Gastrocnemius medialis (tissue), 4 donors: ENCODE measurements around the gene TMEM59L. TPM values are rescaled to one million over a fixed set of nuclear protein-coding genes. Genes with fewer than 3 reads are reported as not detected.
A peak's percentile ranks its signal among the peaks of the same experiment; 100 is the strongest.

Experiments used
- ATAC-seq, 2 donors: fragments of 150-250 bp; one replicate each; pipeline ENCODE4 v1.9.1; 2016
- DNase-seq, 2 donors: peaks; one replicate each; pipeline ENCODE4 v3.0.0-alpha.2; 2019
- H3K27ac ChIP-seq, 4 donors: fragments of 200-600 bp; sonication (generic); 1 replicate in 1 of 4; 2 replicates in 3 of 4; pipeline ENCODE4 v1.5.1; 2016 to 2018; ENCODE audit warnings: mild to moderate bottlenecking in 2 of 4, moderate library complexity in 1 of 4
- H3K27me3 ChIP-seq, 3 donors: fragments of 200-600 bp; sonication (generic) in 2 of 3; 1 replicate in 1 of 3; 2 replicates in 2 of 3; pipeline versions ENCODE4 v1.5.1 to v1.6.0; 2016 to 2019; ENCODE audit warnings: mild to moderate bottlenecking in 1 of 3, moderate library complexity in 1 of 3
- H3K36me3 ChIP-seq, 2 donors: fragments of 200-600 bp; sonication (generic) in 1 of 2; one replicate each; pipeline ENCODE4 v1.5.1; 2017 to 2018
- H3K4me1 ChIP-seq, 2 donors: fragments of 200-600 bp; sonication (generic) in 1 of 2; one replicate each; pipeline ENCODE4 v1.5.1; 2016 to 2017; ENCODE audit warnings: mild to moderate bottlenecking in 2 of 2
- H3K4me3 ChIP-seq, 4 donors: fragments of 200-600 bp; sonication (generic) in 3 of 4; 1 replicate in 1 of 4; 2 replicates in 3 of 4; pipeline ENCODE4 v1.5.1; 2016 to 2019; ENCODE audit warnings: mild to moderate bottlenecking in 2 of 4
- H3K9me3 ChIP-seq, 3 donors: fragments of 200-600 bp; sonication (generic) in 2 of 3; 1 replicate in 1 of 3; 2 replicates in 2 of 3; pipeline ENCODE4 v1.5.1; 2016 to 2019
- CTCF ChIP-seq, 5 experiments: fragments of 450-650 bp in 3 of 5; fragments of 200-600 bp in 2 of 5; sonication (generic) in 2 of 5; IDR thresholded peaks in 4 of 5; conservative IDR thresholded peaks in 1 of 5; 1 replicate in 4 of 5; 2 replicates in 1 of 5; pipeline ENCODE4 v1.5.1; 2016 to 2019; ENCODE audit warnings: antibody characterized with exemption in 5 of 5, mild to moderate bottlenecking in 3 of 5, moderate library complexity in 3 of 5
- POLR2A ChIP-seq, 2 donors: fragments of 450-650 bp; IDR thresholded peaks; one replicate each; pipeline ENCODE4 v1.6.1; 2017; ENCODE audit warnings: antibody characterized with exemption in 2 of 2, mild to moderate bottlenecking in 2 of 2, moderate library complexity in 2 of 2
- in situ Hi-C, 4 donors: fragments of 200-750 bp; cut with MboI; loops; one replicate each; pipeline versions ENCODE4 v1.15.0 to v1.8.0; 2017; ENCODE audit warnings: low sequenced_read_pairs in 4 of 4
- intact Hi-C: fragments of 100-400 bp; cut with DNase I; formaldehyde crosslinking; loops from one replicate; pipeline ENCODE4 v1.15.1; 2023; ENCODE audit warnings: low total_unique reads
- total RNA-seq, 4 donors: library from RNA; depleted of rRNA; stranded (reverse); fragments of >200 nt; gene quantifications; one replicate each; pipeline versions ENCODE4 v1.1.0 to v1.2.3, GENCODE V29; 2016

The TMEM59L gene
- total RNA-seq, 4 donors from 2014 or later: 0.20 to 2.1 (median 0.36) TPM; not detected in 1

GRCh38 chr19:18662972-18663732 lies 50.5 kb downstream of the TMEM59L start:
- TF ChIP-seq CTCF (IDR thresholded peaks at IDR 0.05 in 4 of 5, conservative IDR thresholded peaks at IDR 0.05 in 1 of 5) (no peak), POLR2A (IDR thresholded peaks at IDR 0.05) (no peak)
- H3K36me3 ChIP-seq: peaks cover 0 to 3% of the 10 kb centered on the region in 2 donors
- H3K27me3 ChIP-seq: no peaks in the 10 kb centered on the region
- in situ Hi-C loops (no loop called here), intact Hi-C loops (no loop called here)
- no peaks in the 10 kb centered on the region for H3K9me3 ChIP-seq
- H3K27ac ChIP-seq: no peak overlapping the region
- ATAC-seq: no peak
- H3K4me3 ChIP-seq: no peak overlapping the region
- no peak for DNase-seq
- H3K4me1 ChIP-seq: peaks cover 40 to 58% of the 10 kb centered on the region in 2 donors

GRCh38 chr19:18663940-18664530 lies 51.4 kb downstream of the TMEM59L start:
- Histone ChIP-seq H3K27ac (no peak overlapping the region), H3K4me1 (peaks cover 32 to 50% of the 10 kb centered on the region in 2 donors), H3K27me3 (no peaks in the 10 kb centered on the region), H3K9me3 (no peaks in the 10 kb centered on the region), H3K36me3 (peaks cover 0 to 11% of the 10 kb centered on the region in 2 donors), H3K4me3 (no peak overlapping the region)
- in situ Hi-C loops: no loop called here
- intact Hi-C loops: no loop called here
- TF ChIP-seq POLR2A (IDR thresholded peaks at IDR 0.05): no peak
- no peak for TF ChIP-seq CTCF (IDR thresholded peaks at IDR 0.05 in 4 of 5, conservative IDR thresholded peaks at IDR 0.05 in 1 of 5)
- DNase-seq (no peak), ATAC-seq (no peak)

- H3K27me3 ChIP-seq: no peaks in the 10 kb centered on the region
- H3K4me3 ChIP-seq: no peak overlapping the region
- H3K9me3 ChIP-seq: no peaks in the 10 kb centered on the region
- peaks cover 16 to 37% of the 10 kb centered on the region in 2 donors for H3K4me1 ChIP-seq
- ATAC-seq: no peak
- in situ Hi-C loops (no loop called here), intact Hi-C loops (no loop called here)
- TF ChIP-seq POLR2A (IDR thresholded peaks at IDR 0.05): no peak
- TF ChIP-seq CTCF (IDR thresholded peaks at IDR 0.05 in 4 of 5, conservative IDR thresholded peaks at IDR 0.05 in 1 of 5): no peak
- H3K27ac ChIP-seq: peak overlapping the region in 1 of 4 donors; percentile 33
- DNase-seq: no peak
- peaks cover 0 to 20% of the 10 kb centered on the region in 2 donors for H3K36me3 ChIP-seq
Measured at GRCh38 chr19:18665771-18666202, 53.1 kb downstream of the TMEM59L start.

GRCh38 chr19:18666317-18666716 lies 53.6 kb downstream of the TMEM59L start:
- H3K9me3 ChIP-seq: no peaks in the 10 kb centered on the region
- DNase-seq: no peak
- H3K4me3 ChIP-seq: no peak overlapping the region
- intact Hi-C loops: no loop called here
- TF ChIP-seq POLR2A (IDR thresholded peaks at IDR 0.05) (no peak), CTCF (IDR thresholded peaks at IDR 0.05 in 4 of 5, conservative IDR thresholded peaks at IDR 0.05 in 1 of 5) (no peak)
- H3K4me1 ChIP-seq: peaks cover 15 to 37% of the 10 kb centered on the region in 2 donors
- ATAC-seq: no peak
- H3K27me3 ChIP-seq: no peaks in the 10 kb centered on the region
- H3K27ac ChIP-seq: no peak overlapping the region
- in situ Hi-C loops: no loop called here
- H3K36me3 ChIP-seq: peaks cover 0 to 20% of the 10 kb centered on the region in 2 donors
